Measurements from ENCODE around the gene ZNF428. TPM values are rescaled to one million over a fixed set of nuclear protein-coding genes. Genes with fewer than 3 reads are reported as not detected.

Gene ZNF428
- total and polyA plus RNA-seq, 8 donors, result 12.0 to 55.0 (median 19.4) TPM

GRCh38 chr19:43562226-43562697, 57.2 kb downstream of the ZNF428 start:
- no peaks in the 10 kb centered on the region for H3K36me3 ChIP-seq
- WGBS, 2 donors, result 93 to 96% methylated on average over 6 of the region's 6 CpGs
- H3K27ac ChIP-seq, result peak overlapping the region in 2 of 4 donors; percentile 11 to 42
- DNase-seq (no peak), FAIRE-seq (no peak), ATAC-seq (peak in 1 of 4 donors; percentile 6)
- no peak for TF ChIP-seq CTCF (IDR thresholded peaks at IDR 0.05)
- H3K4me3 ChIP-seq, result no peak overlapping the region
- no peaks in the 10 kb centered on the region for H3K9me3 ChIP-seq
- H3K27me3 ChIP-seq, result no peaks in the 10 kb centered on the region
- intact Hi-C loops (cut with DNase I), result no loop called here
- H3K4me1 ChIP-seq, result no peaks in the 10 kb centered on the region

GRCh38 chr19:43561139-43561970, 58.1 kb downstream of the ZNF428 start:
- ATAC-seq (no peak), DNase-seq (no peak), FAIRE-seq (no peak)
- Histone ChIP-seq H3K4me3 (no peak overlapping the region), H3K4me1 (no peaks in the 10 kb centered on the region), H3K27me3 (no peaks in the 10 kb centered on the region), H3K9me3 (no peaks in the 10 kb centered on the region), H3K27ac (no peak overlapping the region), H3K36me3 (no peaks in the 10 kb centered on the region)
- intact Hi-C loops (cut with DNase I), result no loop called here
- TF ChIP-seq CTCF (IDR thresholded peaks at IDR 0.05), result no peak
- WGBS, 2 donors, result 91 to 92% methylated on average over 12 of the region's 12 CpGs

- no peaks in the 10 kb centered on the region for H3K27me3 ChIP-seq
- no peak for ATAC-seq
- TF ChIP-seq CTCF (IDR thresholded peaks at IDR 0.05), result no peak
- DNase-seq, result no peak
- no peaks in the 10 kb centered on the region for H3K9me3 ChIP-seq
- no peak for FAIRE-seq
- H3K27ac ChIP-seq, result no peak overlapping the region
- no peaks in the 10 kb centered on the region for H3K4me1 ChIP-seq
- no peak overlapping the region for H3K4me3 ChIP-seq
- 88 to 90% methylated on average over 6 of the region's 6 CpGs for WGBS, 2 donors
- intact Hi-C loops (cut with DNase I), result no loop called here
- no peaks in the 10 kb centered on the region for H3K36me3 ChIP-seq
These were observed 58.7 kb downstream of the ZNF428 start for GRCh38 chr19:43560687-43561086.

Other genes with a start within 250 kb of the ZNF428 start
- not detected for gene TEX101, start 204.7 kb downstream of the ZNF428 start, total RNA-seq
- gene TEX101, start 204.7 kb downstream of the ZNF428 start, polyA plus RNA-seq, result not detected
- under 1 TPM; 0.20 to 0.53 (median 0.31) TPM for gene LYPD3, start 154.0 kb downstream of the ZNF428 start, total RNA-seq
- gene LYPD3, start 154.0 kb downstream of the ZNF428 start, polyA plus RNA-seq, result 1 to 10 TPM in 1 of 2 donors, under 1 TPM in 1; 0.38 to 1.7 TPM
- 10 to 100 TPM in 2 of 6 donors, 1 to 10 TPM in 4; 7.2 to 12.8 (median 9.5) TPM for gene PHLDB3, start 114.9 kb downstream of the ZNF428 start, total RNA-seq
- gene PHLDB3, start 114.9 kb downstream of the ZNF428 start, polyA plus RNA-seq, result 10 to 100 TPM; 22.3 to 33.7 TPM
- 10 to 100 TPM in 5 of 6 donors, 1 to 10 TPM in 1; 8.7 to 21.3 (median 15.9) TPM for gene ETHE1, start 92.4 kb downstream of the ZNF428 start, total RNA-seq
- gene ETHE1, start 92.4 kb downstream of the ZNF428 start, polyA plus RNA-seq, result 10 to 100 TPM; 13.6 to 17.3 TPM
- 1 to 10 TPM in 5 of 6 donors, under 1 TPM in 1; 0.79 to 1.3 (median 1.2) TPM for gene ZNF575, start 86.4 kb downstream of the ZNF428 start, total RNA-seq
- 1 to 10 TPM; 1.1 to 1.2 TPM for gene ZNF575, start 86.4 kb downstream of the ZNF428 start, polyA plus RNA-seq
- gene XRCC1, start 44.1 kb downstream of the ZNF428 start, total RNA-seq, result 10 to 100 TPM in 5 of 6 donors, 1 to 10 TPM in 1; 9.3 to 13.5 (median 12.0) TPM
- gene XRCC1, start 44.1 kb downstream of the ZNF428 start, polyA plus RNA-seq, result 10 to 100 TPM; 15.0 to 19.3 TPM
- 1 to 10 TPM in 2 of 6 donors, under 1 TPM in 4; 0.51 to 1.5 (median 0.60) TPM for gene PINLYP, start 43.8 kb downstream of the ZNF428 start, total RNA-seq
- 1 to 10 TPM; 5.2 to 7.2 TPM for gene PINLYP, start 43.8 kb downstream of the ZNF428 start, polyA plus RNA-seq
- gene IRGQ, start 23.5 kb downstream of the ZNF428 start, total RNA-seq, result 10 to 100 TPM in 3 of 6 donors, 1 to 10 TPM in 3; 8.2 to 14.7 (median 11.0) TPM
- 1 to 10 TPM; 4.3 to 6.1 TPM for gene IRGQ, start 23.5 kb downstream of the ZNF428 start, polyA plus RNA-seq
- gene ZNF576, start 23.0 kb downstream of the ZNF428 start, total RNA-seq, result 1 to 10 TPM; 5.2 to 8.6 (median 6.2) TPM
- gene ZNF576, start 23.0 kb downstream of the ZNF428 start, polyA plus RNA-seq, result 1 to 10 TPM; 7.5 to 8.4 TPM
- gene SRRM5, start 7.5 kb downstream of the ZNF428 start, total RNA-seq, result under 1 TPM in 4 of 6 donors, not detected in 2; 0.06 to 0.28 (median 0.22) TPM
- gene SRRM5, start 7.5 kb downstream of the ZNF428 start, polyA plus RNA-seq, result 1 to 10 TPM in 1 of 2 donors, under 1 TPM in 1; 0.87 to 1.3 TPM
- gene CADM4, start 20.2 kb upstream of the ZNF428 start, total RNA-seq, result 10 to 100 TPM in 2 of 6 donors, 1 to 10 TPM in 4; 5.9 to 11.3 (median 7.5) TPM
- 10 to 100 TPM in 1 of 2 donors, 1 to 10 TPM in 1; 9.8 to 10.5 TPM for gene CADM4, start 20.2 kb upstream of the ZNF428 start, polyA plus RNA-seq
- gene PLAUR, start 50.5 kb upstream of the ZNF428 start, total RNA-seq, result 10 to 100 TPM in 2 of 6 donors, 1 to 10 TPM in 4; 1.6 to 24.5 (median 3.1) TPM
- gene PLAUR, start 50.5 kb upstream of the ZNF428 start, polyA plus RNA-seq, result 1 to 10 TPM; 4.4 to 5.1 TPM
- gene IRGC, start 96.4 kb upstream of the ZNF428 start, total RNA-seq, result not detected
- not detected for gene IRGC, start 96.4 kb upstream of the ZNF428 start, polyA plus RNA-seq
- 10 to 100 TPM in 3 of 6 donors, 1 to 10 TPM in 3; 6.6 to 20.1 (median 10.5) TPM for gene SMG9, start 135.3 kb upstream of the ZNF428 start, total RNA-seq
- gene SMG9, start 135.3 kb upstream of the ZNF428 start, polyA plus RNA-seq, result 10 to 100 TPM; 22.3 to 23.0 TPM
- gene KCNN4, start 161.3 kb upstream of the ZNF428 start, total RNA-seq, result 1 to 10 TPM in 3 of 6 donors, under 1 TPM in 3; 0.43 to 2.6 (median 0.82) TPM
- 1 to 10 TPM; 1.3 to 1.5 TPM for gene KCNN4, start 161.3 kb upstream of the ZNF428 start, polyA plus RNA-seq
- gene LYPD5, start 182.8 kb upstream of the ZNF428 start, total RNA-seq, result 1 to 10 TPM in 1 of 6 donors, under 1 TPM in 5; 0.09 to 1.2 (median 0.24) TPM
- under 1 TPM; 0.42 to 0.49 TPM for gene LYPD5, start 182.8 kb upstream of the ZNF428 start, polyA plus RNA-seq
- 1 to 10 TPM; 3.0 to 7.7 (median 3.9) TPM for gene ZNF283, start 207.7 kb upstream of the ZNF428 start, total RNA-seq
- gene ZNF283, start 207.7 kb upstream of the ZNF428 start, polyA plus RNA-seq, result 1 to 10 TPM; 1.9 to 2.0 TPM

All from pancreas (tissue), 10 donors.